GM23248 (cell line): Measurements from ENCODE around the gene CEMIP2. TPM values are rescaled to one million over a fixed set of nuclear protein-coding genes. Genes with fewer than 3 reads are reported as not detected.
A peak's percentile ranks its signal among the peaks of the same experiment; 100 is the strongest.

Experiments
- DNase-seq: peaks from one replicate; pipeline ENCODE4 v3.0.0-alpha.2; 2015
- H2AFZ ChIP-seq: fragments of 200-600 bp; sonication (generic); 2 replicates; pipeline ENCODE4 v1.6.1; 2016; ENCODE audit warnings: antibody characterized with exemption
- H3F3A ChIP-seq: fragments of 200-600 bp; sonication (generic); 2 replicates; pipeline ENCODE4 v1.6.1; 2016; ENCODE audit warnings: mild to moderate bottlenecking, antibody characterized with exemption, mixed run types; ENCODE audit not compliant: insufficient read depth
- H3K27ac ChIP-seq: fragments of 200-600 bp; sonication (generic); 2 replicates; pipeline ENCODE4 v1.5.1; 2016; ENCODE audit warnings: mild to moderate bottlenecking
- H3K27me3 ChIP-seq: fragments of 200-600 bp; sonication (generic); replicated peaks from 2 replicates; pipeline ENCODE4 v1.6.1; 2016; ENCODE audit warnings: mild to moderate bottlenecking; ENCODE audit not compliant: insufficient read depth
- H3K36me3 ChIP-seq: fragments of 200-600 bp; sonication (generic); 2 replicates; pipeline ENCODE4 v1.6.1; 2016; ENCODE audit warnings: low read depth, mild to moderate bottlenecking
- H3K4me1 ChIP-seq: fragments of 200-600 bp; sonication (generic); 2 replicates; pipeline ENCODE4 v1.6.1; 2016; ENCODE audit warnings: mild to moderate bottlenecking; ENCODE audit not compliant: insufficient read depth
- H3K4me2 ChIP-seq: fragments of 200-600 bp; sonication (generic); one replicate; pipeline ENCODE4 v1.6.1; 2016; ENCODE audit warnings: mild to moderate bottlenecking; ENCODE audit not compliant: unreplicated experiment
- H3K4me3 ChIP-seq: fragments of 200-600 bp; sonication (generic); 2 replicates; pipeline ENCODE4 v1.5.1; 2016; ENCODE audit warnings: mild to moderate bottlenecking
- H3K79me2 ChIP-seq: fragments of 200-600 bp; sonication (generic); 2 replicates; pipeline ENCODE4 v1.6.1; 2016; ENCODE audit warnings: mild to moderate bottlenecking; ENCODE audit not compliant: insufficient read depth
- H3K9ac ChIP-seq: fragments of 200-600 bp; sonication (generic); 2 replicates; pipeline ENCODE4 v1.6.1; 2016; ENCODE audit warnings: mild to moderate bottlenecking
- H3K9me2 ChIP-seq: fragments of 200-600 bp; sonication (generic); 2 replicates; pipeline ENCODE4 v1.6.1; 2016; ENCODE audit warnings: mixed run types, mild to moderate bottlenecking, moderate library complexity; ENCODE audit not compliant: insufficient read depth
- H3K9me3 ChIP-seq: fragments of 200-600 bp; sonication (generic); one replicate; pipeline ENCODE4 v1.6.1; 2017; ENCODE audit warnings: low read depth
- H4K20me1 ChIP-seq: fragments of 200-600 bp; sonication (generic); 2 replicates; pipeline ENCODE4 v1.6.0; 2016; ENCODE audit not compliant: insufficient read depth
- EZH2 ChIP-seq: fragments of 200-600 bp; sonication (generic); IDR thresholded peaks from 2 replicates; pipeline ENCODE4 v1.6.1; 2018; ENCODE audit warnings: antibody characterized with exemption, mild to moderate bottlenecking; ENCODE audit not compliant: insufficient read depth, poor library complexity, severe bottlenecking
- EZH2phosphoT487 ChIP-seq: fragments of 200-600 bp; sonication (generic); IDR thresholded peaks from 2 replicates; pipeline ENCODE4 v1.6.1; 2018; ENCODE audit warnings: antibody characterized with exemption, moderate library complexity, mild to moderate bottlenecking, low read depth; ENCODE audit not compliant: insufficient read depth
- WGBS, 2 experiments: methylation state at CpG; one replicate each; pipeline ENCODE4 v1.1.6; 2015 to 2017; ENCODE audit warnings: low lambda C conversion rate in 2 of 2, low coverage in 1 of 2; ENCODE audit errors: missing lambda C conversion rate in 2 of 2; 5-methylcytosine and 5-hydroxymethylcytosine counted together
- in situ Hi-C: fragments of 300-500 bp; cut with MboI; formaldehyde crosslinking; loops from 2 replicates; pipeline ENCODE4 v1.15.0; 2020
- polyA plus RNA-seq: library from polyadenylated mRNA; unstranded; fragments of >200 nt; fragmentation: Nextera tagmentation; extraction: Ambion mirVana; gene quantifications from 2 replicates; pipeline ENCODE4 v1.2.1, GENCODE V29; 2016
- total RNA-seq: library from RNA; depleted of rRNA; stranded (reverse); fragments of >200 nt; shearing (Covaris generic); gene quantifications from 2 replicates; pipeline ENCODE4 v1.2.3, GENCODE V29; 2014

The CEMIP2 gene
- total and polyA plus RNA-seq, 2 experiments from 2014 or later, result 12.7 to 40.4 TPM

GRCh38 chr9:71681104-71681707, 87.1 kb downstream of the CEMIP2 start:
- Histone ChIP-seq H2AFZ (no peak overlapping the region), H3K4me1 (peaks cover 73% of the 10 kb centered on the region), H3K4me2 (peak overlapping the region; percentile 64), H3K4me3 (peak overlapping the region; percentile 29), H3F3A (peaks cover 87% of the 10 kb centered on the region), H3K27me3 (no peaks in the 10 kb centered on the region), H3K36me3 (no peaks in the 10 kb centered on the region), H3K9me3 (no peaks in the 10 kb centered on the region), H3K27ac (peak overlapping the region; percentile 74), H3K9me2 (no peaks in the 10 kb centered on the region), H3K79me2 (no peaks in the 10 kb centered on the region), H4K20me1 (no peaks in the 10 kb centered on the region), H3K9ac (peak overlapping the region; percentile 30)
- in situ Hi-C loops, result no loop called here
- 60 to 69% methylated on average over 1 of the region's 1 CpG for WGBS, 2 experiments
- TF ChIP-seq EZH2, result no peak
- TF ChIP-seq EZH2phosphoT487, result no peak
- peak; percentile 79 for DNase-seq

- no peak for TF ChIP-seq EZH2
- no peak for TF ChIP-seq EZH2phosphoT487
- no peaks in the 10 kb centered on the region for H3K9me3 ChIP-seq
- peaks cover 67% of the 10 kb centered on the region for H3K4me1 ChIP-seq
- peak; percentile 71 for DNase-seq
- peak overlapping the region; percentile 74 for H3K27ac ChIP-seq
- in situ Hi-C loops, result no loop called here
- H3K9me2 ChIP-seq, result no peaks in the 10 kb centered on the region
- H4K20me1 ChIP-seq, result no peaks in the 10 kb centered on the region
- no peaks in the 10 kb centered on the region for H3K79me2 ChIP-seq
- no peaks in the 10 kb centered on the region for H3K27me3 ChIP-seq
- H3F3A ChIP-seq, result peaks cover 80% of the 10 kb centered on the region
- WGBS, 2 experiments, result 39 to 40% methylated on average over 5 of the region's 5 CpGs
- peak overlapping the region; percentile 30; the same call in 1 of the 2 replicates for H3K9ac ChIP-seq
- no peaks in the 10 kb centered on the region for H3K36me3 ChIP-seq
- H3K4me2 ChIP-seq, result peak overlapping the region; percentile 64
- H3K4me3 ChIP-seq, result peak overlapping the region; percentile 10; the same call in 1 of the 2 replicates
- H2AFZ ChIP-seq, result no peak overlapping the region
These were observed 87.9 kb downstream of the CEMIP2 start for GRCh38 chr9:71680189-71680980.

GRCh38 chr9:71678999-71679398, 89.3 kb downstream of the CEMIP2 start:
- Histone ChIP-seq H3K9me3 (no peaks in the 10 kb centered on the region), H3K79me2 (no peaks in the 10 kb centered on the region), H3K4me3 (no peak overlapping the region), H3F3A (peaks cover 68% of the 10 kb centered on the region), H3K36me3 (no peaks in the 10 kb centered on the region), H4K20me1 (no peaks in the 10 kb centered on the region), H3K27me3 (no peaks in the 10 kb centered on the region), H3K9me2 (no peaks in the 10 kb centered on the region), H2AFZ (no peak overlapping the region), H3K9ac (no peak overlapping the region), H3K4me2 (no peak overlapping the region), H3K4me1 (peaks cover 55% of the 10 kb centered on the region), H3K27ac (peak overlapping the region; percentile 74; the same call in 1 of the 2 replicates)
- in situ Hi-C loops, result no loop called here
- no peak for DNase-seq
- TF ChIP-seq EZH2phosphoT487, result no peak
- TF ChIP-seq EZH2, result no peak
- 63 to 65% methylated on average over 3 of the region's 3 CpGs for WGBS, 2 experiments

GRCh38 chr9:71677209-71677608, 91.1 kb downstream of the CEMIP2 start:
- Histone ChIP-seq H3F3A (peaks cover 55% of the 10 kb centered on the region), H3K79me2 (no peaks in the 10 kb centered on the region), H3K4me3 (no peak overlapping the region), H3K4me2 (no peak overlapping the region), H3K9me3 (no peaks in the 10 kb centered on the region), H2AFZ (no peak overlapping the region), H3K27ac (peak overlapping the region; percentile 74; the same call in 1 of the 2 replicates), H3K4me1 (peaks cover 46% of the 10 kb centered on the region), H4K20me1 (no peaks in the 10 kb centered on the region), H3K9me2 (no peaks in the 10 kb centered on the region), H3K36me3 (no peaks in the 10 kb centered on the region), H3K27me3 (no peaks in the 10 kb centered on the region), H3K9ac (no peak overlapping the region)
- no peak for DNase-seq
- in situ Hi-C loops, result no loop called here
- TF ChIP-seq EZH2phosphoT487, result no peak
- no peak for TF ChIP-seq EZH2
- 98 to 100% methylated on average over 1 of the region's 1 CpG for WGBS, 2 experiments
